HG03432 (cell line): Measurements from ENCODE around the gene CMC4.

Experiments
- ATAC-seq: cut with Tn5 transposase; IDR thresholded peaks from one replicate; pipeline ENCODE4 v1.9.1; 2021; ENCODE audit warnings: mild to moderate bottlenecking, moderate library complexity; ENCODE audit not compliant: unreplicated experiment

Gene CMC4

DNA sequence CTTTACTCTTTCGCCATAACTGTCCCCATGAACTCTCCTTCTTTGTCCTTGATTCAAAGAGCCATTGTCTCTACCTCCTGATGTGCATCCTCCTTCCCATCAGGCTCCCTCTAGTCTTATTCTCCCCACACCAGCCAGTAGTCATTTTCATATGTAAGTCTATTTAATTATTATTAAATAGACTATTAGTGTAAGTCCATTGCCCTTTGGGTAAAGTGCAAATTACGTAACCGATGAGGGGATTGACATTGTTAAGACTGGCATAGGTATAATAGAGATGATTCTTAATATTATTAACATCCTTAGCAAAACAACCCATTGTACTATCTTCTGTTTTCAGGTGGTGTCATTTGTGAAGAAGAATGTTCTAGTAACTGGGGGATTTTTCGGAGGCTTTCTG is 16.7 kb downstream of the CMC4 start:
- ATAC-seq: no peak

DNA sequence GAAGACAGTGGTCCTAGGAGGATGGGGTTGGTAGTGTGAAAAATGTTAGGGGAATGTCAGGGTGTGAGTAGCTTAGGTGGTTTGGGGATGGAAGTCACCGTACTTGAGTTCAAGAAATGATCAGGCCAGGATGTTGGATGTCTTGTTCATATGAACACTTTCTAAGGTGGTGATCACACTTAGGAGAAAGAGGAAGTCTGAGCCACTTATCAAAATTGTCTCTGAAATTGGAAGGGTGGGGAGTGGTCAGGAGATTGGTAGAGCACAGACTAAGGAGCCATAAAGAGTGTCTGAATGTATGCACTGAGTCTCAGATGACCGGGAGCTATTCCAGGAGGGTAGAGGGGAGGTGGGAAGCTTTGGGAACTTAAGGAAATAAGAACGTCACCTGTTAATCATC is 17.3 kb downstream of the CMC4 start:
- ATAC-seq: no peak

DNA sequence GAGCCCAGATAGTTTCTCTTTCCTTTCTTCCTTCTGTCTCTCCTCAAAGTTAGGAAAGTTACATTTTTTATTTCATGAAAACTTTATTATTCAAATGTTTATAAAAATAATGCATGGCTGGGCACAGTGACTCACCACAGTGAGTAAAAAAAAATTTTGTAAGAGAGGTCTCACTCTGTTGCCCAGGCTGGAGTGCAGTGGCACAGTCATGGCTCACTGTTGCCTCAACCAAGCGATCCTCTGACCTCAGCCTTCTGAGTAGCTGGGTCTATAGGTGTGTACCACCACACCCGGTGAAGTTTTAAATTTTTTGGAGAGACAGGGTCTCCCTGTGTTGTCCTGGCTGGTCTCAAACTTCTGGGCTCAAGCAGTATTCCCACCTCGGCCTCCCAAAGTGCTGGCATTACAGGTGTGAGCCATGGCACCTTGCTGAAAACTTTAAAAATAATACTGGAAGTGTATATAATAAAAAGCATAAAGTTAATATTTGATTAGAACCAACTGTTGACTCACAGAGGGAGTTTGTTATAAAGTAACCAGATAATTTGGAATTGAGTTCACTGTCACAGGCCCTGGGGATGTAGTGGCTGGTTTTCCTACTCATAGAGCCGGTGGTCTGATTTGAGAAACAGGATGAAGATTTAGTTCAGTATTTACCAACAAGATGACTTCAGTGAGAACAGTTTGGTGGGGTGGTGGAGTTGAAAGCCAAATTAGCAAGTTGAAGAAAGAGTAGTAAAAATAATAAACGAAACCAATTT is 18.0 kb downstream of the CMC4 start:
- no peak for ATAC-seq

DNA sequence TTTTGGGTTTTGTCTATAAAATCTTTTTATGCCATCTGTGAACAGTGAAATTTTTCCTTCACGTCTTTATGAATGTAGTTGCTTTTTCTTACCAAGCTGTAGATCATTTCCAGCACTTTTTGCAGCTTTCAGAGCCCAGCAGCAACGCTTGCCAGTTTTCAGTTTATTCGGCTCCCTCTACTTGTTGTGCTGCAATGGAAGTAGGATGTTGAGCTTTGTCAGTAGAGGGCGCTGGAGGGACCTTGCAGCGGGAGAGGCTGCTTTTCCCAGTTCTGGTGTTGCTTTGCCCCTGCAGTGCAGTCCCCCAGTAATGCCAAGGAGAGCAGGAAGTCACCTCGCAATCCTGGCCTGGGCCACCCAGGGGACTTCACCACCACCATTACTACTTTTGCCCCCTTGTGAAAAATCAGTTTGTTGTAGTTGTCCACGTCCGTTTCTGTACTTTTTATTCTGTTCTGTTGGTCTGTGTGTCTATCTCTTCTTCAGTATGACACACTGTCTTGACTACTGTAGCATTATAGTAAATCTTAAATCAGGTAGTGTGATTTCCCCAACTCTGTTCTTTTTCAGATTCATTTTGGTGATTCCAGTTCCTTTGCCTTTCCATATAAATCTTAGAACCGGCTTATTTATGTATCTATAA is 21.8 kb downstream of the CMC4 start:
- ATAC-seq: no peak

DNA sequence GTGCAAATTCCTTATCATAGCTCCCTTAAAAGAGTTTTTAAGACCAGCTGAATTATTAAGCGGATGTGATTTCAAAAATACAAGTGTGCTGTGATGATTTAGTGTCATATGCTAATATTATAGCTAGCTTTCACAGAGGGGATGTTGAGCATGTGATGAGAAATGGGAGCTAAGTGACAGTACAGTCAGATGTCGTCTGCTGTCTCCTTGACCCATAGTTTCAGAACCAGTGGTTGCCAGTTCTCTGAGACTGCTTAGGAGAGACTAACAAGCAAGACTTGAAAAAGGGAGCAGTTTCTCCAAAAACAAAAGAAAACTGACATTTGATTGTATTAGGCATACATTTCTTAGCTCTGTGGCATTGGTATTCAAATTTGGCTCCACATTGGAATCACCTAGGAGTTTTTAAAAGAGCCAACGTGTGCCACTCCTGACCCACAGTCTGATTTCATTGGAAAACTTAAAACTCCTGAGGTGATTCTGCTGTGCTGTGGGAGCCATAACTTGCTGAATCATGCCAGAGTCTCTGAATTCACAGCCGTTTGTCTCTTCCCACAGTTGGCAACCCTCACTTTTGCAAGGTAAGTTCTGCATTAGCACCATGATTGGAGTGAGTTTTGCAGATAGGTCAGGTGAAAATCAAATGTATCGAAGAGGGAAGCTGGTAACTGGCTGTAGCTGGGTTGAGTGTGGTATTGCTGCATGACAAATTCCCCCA is 24.0 kb downstream of the CMC4 start:
- ATAC-seq: no peak

DNA sequence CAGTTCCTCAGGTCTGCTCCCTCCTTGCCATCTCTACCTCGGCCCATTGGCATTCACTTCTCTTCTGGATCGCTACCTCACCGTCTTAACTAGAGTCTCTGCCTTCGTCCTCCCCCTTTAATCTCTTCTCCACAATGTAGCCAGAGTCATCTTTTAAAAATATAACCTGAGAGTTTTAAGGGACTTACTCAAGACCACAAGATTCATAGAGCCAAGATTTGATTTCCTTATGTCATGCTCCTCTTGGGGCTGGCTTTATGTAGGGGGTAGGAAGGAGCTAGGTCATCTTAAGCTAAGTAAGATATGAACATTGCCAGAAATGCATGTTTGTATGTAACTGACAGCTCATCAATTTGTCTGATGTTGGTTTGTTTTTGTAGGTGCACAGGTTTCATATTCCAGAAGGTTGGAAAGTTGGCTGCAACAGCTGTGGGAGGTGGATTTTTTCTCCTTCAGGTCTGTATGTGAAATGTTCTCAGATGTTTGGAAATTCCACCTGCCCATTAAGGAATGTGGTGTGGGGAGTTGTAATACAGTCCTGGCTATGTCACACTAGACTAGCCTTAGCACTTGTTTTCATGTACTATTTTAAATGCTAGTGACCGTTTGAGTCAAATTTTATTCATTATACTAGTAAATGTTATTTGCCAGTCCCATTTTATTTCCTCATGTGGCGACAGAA is 24.7 kb downstream of the CMC4 start:
- no peak for ATAC-seq

DNA sequence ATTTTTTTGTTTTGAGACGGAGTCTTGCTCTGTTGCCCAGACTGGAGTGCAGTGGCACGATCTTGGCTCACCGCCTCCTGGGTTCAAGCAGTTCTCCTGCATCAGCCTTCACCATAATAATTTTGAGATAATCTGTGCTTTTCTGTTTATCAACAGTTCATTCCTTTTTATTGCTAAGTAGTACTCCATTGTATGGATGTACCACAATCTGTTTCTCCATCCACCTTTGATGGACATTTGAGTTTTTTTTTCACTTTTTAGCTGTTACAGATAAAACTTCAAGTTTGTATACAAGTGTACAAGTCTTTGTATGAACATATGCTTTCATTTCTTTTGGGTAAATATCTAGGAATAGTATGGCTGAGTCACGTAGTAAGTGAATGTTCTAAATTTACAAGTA is 35.2 kb downstream of the CMC4 start:
- ATAC-seq: no peak

DNA sequence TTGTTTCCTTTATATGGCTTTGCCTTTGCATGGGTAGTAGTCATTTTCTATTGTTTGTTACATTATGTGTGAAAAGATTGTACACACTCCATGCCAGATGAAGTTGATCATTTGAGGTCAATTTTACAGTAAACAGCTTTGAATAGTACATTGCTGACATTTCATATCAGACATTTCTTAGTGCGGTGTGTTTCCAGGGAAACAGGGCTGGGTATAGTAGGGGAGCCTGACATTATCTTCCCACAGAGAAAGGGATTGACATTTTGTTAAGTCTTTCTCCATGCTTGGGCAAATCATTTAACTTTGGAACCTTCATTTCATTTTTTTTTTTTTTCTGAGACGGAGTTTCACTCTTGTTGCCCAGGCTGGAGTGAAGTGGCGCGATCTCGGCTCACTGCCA is 39.3 kb downstream of the CMC4 start:
- no peak for ATAC-seq

DNA sequence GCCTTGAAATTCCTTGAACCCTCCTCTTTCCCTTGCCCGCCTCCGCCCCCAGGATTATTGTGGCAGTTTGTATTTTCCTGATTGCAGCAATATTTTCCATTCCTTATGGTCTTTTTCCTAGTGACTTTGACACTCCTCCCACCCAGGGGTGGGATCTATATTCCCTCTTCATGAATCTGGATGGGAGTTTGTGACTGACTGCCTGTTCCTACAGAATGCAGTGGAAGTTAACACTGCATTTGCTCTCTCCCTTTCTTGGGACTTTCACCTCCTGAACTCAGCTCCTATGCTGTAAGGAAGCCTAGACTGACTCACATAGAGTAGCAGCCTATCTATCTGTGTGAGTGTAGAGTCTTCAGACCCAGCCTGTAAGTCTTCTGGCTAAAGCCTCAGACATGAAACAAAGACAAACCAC is 42.1 kb downstream of the CMC4 start:
- no peak for ATAC-seq

DNA sequence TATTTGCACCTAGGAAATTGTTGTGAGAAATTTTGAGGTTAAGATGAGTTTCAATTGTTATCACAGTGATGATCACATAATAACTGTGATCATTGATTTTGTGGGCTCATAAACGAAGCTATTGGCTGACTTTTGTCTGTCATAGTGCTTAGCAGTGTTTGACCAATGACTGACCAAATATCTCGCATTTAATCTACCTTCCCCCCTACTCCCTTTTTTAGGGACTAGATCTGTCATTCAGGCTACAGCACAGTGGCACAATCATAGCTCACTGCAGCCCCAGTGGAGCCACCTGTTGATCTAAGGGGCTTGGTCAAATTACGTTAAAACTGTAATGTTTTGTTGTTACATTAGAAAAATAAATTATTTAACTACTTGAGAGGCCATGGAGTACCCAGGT is 42.8 kb downstream of the CMC4 start:
- ATAC-seq: no peak

DNA sequence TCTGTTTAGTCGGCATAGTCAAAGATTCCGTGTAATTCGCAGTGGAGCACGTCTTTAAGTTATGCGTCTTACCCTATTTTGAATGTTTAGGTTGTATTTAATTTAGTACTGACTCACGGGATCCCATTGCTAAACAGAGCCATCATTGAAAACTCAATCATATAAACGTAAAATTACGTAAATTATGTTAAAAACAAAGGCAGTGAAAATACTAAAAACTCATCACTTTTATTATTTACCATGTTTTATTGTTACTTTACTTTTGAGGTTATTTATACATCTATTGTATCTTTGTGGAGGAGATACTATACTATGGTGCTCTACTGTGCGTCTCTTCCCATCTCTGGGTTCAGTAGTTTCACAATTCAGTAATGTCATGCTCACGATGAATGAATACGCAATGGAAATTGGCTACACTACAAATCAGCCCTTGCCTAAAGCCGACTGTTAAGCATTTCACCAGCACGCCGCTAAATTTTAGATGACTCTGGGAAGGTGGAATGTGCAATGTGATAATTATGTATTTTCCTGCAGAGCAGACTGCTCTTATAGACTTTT is 43.3 kb downstream of the CMC4 start:
- no peak for ATAC-seq

DNA sequence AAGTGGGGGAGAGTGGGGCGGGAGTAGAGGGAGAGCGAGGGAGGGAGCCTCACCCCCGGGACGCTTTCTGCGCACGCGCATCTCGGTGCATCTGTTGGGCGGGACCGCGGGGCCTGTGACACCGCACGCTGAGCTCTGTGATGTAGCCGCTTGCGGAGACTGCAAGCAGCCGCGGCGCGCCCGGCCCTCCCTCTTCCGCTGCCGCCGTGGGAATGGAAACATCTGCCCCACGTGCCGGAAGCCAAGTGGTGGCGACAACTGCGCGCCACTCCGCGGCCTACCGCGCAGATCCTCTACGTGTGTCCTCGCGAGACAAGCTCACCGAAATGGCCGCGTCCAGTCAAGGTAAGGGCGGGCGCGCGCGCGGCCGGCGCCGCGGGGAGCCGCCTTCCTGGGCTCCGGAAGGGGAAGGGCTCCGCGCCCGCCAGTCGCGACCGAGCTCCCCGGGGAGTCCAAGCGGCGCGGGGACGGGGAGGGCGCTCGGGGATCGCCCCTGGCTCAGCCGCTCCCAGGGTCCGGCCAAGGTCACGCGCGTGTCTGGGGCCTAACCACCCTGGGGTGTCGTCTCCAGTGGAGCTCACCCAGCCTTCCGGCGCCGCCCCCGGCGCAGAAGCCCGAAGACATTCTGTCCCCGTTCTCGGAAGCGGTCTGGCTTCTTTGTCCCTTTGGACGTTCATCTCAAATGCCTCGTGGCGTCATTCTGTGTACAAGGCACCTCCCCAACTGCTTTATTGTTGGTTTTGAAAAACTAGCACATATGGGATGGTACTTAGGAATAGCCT is 44.0 kb downstream of the CMC4 start, which contains the start of gene FUNDC2:
TSS of gene FUNDC2 (plus strand) at position 118 of the 782 bp plus-strand sequence. CDS start at position 213, 95 bp downstream.
- peak; percentile 93 for ATAC-seq

DNA sequence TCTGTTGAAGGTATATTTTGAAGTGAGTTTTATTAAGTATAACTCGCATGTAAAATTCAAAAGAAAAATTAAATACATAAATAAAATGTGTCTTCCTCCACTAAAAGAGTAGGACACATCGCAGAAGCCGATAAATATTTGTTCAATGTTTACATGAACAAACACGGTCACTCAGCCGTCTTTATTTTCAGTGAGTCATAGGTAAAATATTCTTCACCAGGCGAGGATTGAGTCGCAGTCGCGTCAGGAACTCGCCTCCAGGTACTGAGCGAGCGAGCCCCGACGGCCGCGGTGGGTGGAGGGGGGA is 44.6 kb downstream of the CMC4 start:
- no peak for ATAC-seq

DNA sequence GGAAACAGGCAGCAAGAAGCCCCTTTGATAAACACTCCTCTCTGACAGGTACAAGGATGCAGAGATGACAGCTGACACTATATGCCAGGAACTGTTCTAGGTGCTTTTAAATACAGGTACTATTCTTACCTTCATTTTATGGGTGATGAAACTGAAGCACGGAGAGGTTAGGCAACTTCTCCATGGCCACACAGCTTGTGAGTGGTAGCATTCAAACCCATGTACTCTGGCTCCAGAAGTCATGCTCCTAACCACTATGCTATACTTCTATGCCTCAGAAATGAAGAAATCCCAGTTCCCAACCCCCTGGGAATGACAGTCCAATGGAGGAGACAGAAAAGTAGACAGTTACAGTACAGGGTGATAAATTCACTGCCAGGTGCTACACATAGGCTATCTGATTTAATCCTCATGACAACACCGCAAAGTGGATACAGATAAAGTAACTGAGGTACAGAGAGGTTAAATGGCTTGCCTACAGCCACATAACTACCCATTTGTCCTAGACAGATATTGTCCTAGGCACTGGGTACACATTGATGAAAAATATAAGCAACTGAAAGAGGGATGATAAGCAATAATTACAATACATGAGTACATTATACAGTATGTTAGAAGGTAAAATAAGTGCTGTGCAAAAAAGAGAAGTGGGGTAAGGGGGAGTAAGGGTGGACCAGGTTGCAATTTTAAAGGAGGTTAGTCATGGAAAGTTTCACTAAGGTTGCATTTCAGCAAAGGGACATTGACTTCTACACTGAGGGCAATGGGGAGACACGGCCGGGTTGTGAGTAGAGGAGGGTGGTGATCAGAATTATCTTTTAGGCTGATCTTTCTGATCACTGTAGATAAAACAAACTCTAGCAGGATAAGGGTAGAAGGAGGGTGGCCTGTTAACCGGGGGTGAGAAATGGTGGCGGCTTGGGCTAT is 46.8 kb downstream of the CMC4 start:
- no peak for ATAC-seq

DNA sequence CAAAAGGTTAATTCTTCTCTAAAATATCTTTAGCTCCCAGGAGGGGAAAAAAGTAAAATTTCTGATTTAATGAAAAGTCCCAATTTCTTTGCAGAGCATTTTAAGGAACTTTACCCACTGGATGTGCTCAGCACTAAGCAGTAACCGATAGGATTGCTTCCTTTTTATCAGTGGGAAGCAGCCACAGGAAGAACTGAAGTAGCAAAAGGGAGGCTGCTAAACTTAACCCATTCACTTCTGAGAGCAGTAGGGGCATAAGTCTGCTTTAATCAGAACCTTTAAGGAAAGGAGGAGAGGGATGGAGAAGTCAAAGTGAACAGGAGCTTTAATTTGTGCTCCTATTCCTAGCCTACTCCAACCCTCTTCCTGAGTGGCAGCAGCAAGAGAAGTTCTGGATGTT is 48.4 kb downstream of the CMC4 start, which contains the start of gene F8:
TSS of gene F8 (minus strand) at position 139 of the 400 bp plus-strand sequence. CDS start 171 bp downstream, outside the sequence.
- ATAC-seq: no peak

DNA sequence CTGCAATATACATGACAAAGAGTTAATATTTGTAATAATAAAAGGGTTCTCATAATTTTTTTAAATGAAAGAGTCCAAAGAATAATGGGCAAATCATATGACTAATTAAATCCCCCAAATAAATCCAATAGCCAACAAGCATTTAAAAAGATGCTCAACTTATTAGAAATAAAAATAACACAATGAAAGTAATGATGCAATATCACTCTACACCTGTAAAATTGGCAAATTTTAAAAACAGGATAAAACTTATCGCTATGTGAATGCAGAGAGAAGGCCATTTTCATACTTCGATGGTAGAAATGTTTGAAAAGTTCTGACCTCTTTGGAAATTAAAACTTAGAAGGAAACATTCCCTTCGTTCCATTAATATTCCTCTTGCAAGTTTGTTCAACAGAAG is 50.3 kb downstream of the CMC4 start:
- no peak for ATAC-seq
